Endothelial cell of umbilical vein (primary cell): Measurements from ENCODE around the gene UGT1A5.

ENCODE experiments used
- CTCF ChIP-seq, 2 donors: IDR thresholded peaks; 1 replicate in 1 of 2; 2 replicates in 1 of 2; pipeline ENCODE4 v1.5.1; 2011; ENCODE audit warnings: low read length in 2 of 2, mild to moderate bottlenecking in 2 of 2, moderate library complexity in 2 of 2, control low read depth in 1 of 2, inconsistent platforms in 1 of 2, low read depth in 1 of 2; ENCODE audit not compliant: insufficient read depth in 1 of 2; ENCODE audit errors: extremely low read depth in 1 of 2
- MYC ChIP-seq: IDR thresholded peaks from one replicate; pipeline ENCODE4 v1.6.1; 2011; ENCODE audit warnings: mild to moderate bottlenecking, low read depth, low read length

- TF ChIP-seq MYC (no peak), CTCF (IDR thresholded peaks at IDR 0.05; ENCODE audit: extremely low read depth in 1 of 2, insufficient read depth in 1 of 2, low read depth in 1 of 2, low read length in 2 of 2) (no peak)
Observed at GRCh38 chr2:233769260-233769659, 56.6 kb downstream of the UGT1A5 start.
